Epithelial cell of esophagus (primary cell): ENCODE data around the gene TMEM132E.

Experiments used
- DNase-seq: peaks from one replicate; pipeline ENCODE4 v3.0.0; 2010; ENCODE audit warnings: low read depth
- H3K4me3 ChIP-seq: 2 replicates; pipeline ENCODE4 v1.5.1; 2011; ENCODE audit warnings: mild to moderate bottlenecking, low read length, control low read depth
- TF ChIP-seq, protein P1 (sequence below): IDR thresholded peaks from 2 replicates; pipeline ENCODE4 v1.5.1; 2011; ENCODE audit warnings: low read depth, mild to moderate bottlenecking, low read length, control low read depth, inconsistent platforms; ENCODE audit not compliant: insufficient read depth; ENCODE audit errors: missing control alignments

TMEM132E gene

DNA sequence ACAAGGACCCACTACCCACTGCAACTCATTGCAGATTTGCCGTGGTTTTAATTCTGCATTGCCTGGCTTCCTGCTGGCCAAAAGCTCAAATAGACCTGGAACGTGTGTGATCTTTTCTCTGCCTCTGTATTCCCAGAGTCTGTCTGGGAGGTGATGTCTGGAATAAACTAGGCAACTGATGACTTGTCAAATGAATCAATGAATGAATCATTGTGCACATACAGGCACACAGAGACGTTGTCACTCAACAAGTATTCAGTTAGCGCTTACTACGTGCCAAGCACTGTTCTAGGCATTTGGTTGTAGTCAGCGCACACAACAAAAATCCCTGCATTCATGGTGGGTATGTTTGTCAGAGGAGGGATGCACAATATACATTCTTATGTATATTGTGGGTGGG lies 8.9 kb downstream of the TMEM132E start:
- TF ChIP-seq, protein P1, sequence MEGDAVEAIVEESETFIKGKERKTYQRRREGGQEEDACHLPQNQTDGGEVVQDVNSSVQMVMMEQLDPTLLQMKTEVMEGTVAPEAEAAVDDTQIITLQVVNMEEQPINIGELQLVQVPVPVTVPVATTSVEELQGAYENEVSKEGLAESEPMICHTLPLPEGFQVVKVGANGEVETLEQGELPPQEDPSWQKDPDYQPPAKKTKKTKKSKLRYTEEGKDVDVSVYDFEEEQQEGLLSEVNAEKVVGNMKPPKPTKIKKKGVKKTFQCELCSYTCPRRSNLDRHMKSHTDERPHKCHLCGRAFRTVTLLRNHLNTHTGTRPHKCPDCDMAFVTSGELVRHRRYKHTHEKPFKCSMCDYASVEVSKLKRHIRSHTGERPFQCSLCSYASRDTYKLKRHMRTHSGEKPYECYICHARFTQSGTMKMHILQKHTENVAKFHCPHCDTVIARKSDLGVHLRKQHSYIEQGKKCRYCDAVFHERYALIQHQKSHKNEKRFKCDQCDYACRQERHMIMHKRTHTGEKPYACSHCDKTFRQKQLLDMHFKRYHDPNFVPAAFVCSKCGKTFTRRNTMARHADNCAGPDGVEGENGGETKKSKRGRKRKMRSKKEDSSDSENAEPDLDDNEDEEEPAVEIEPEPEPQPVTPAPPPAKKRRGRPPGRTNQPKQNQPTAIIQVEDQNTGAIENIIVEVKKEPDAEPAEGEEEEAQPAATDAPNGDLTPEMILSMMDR: no peak
- peak; percentile 21 for DNase-seq
- H3K4me3 ChIP-seq: no peak overlapping the region

DNA sequence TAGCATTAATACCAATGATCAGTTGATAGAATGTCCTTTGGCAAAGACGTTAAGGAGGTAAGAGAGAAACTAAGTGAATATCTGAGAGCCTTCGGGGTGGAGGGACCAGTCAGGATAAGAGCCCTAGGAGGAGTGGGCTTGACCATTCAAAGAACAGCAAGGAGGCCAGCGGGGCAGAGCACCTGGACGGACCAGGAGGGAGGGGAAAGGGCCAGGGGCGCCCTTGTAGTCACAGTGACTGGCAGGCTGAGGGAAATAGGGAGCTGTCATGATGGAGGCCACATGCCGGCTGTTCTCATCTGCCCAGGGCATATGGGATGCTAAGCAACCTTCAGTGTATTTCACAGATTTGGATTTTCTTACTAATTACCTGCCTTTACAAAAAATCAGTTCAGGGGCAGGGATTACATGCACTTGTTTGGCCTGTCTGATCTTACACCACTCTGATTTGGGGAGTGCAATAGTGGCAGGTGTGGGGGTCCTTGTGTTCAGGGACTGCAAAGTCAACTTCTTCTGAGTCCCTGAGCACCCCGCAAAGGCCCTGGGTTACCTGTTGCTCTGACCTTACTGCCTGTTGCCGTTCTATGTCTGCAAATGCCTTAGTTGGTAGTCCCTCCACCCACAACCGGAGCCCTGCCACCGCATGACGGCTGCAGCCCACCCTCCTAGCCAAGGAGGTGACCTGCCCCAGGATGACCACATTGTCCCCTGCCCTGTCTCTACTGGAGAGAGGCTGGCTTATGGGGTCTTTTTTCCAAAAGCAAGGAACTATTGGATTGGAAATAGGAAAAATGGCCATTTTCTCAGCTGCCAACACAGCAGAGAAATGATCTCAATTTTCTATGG lies 10.0 kb downstream of the TMEM132E start:
- TF ChIP-seq, protein P1: no peak
- no peak overlapping the region for H3K4me3 ChIP-seq
- DNase-seq: no peak

DNA sequence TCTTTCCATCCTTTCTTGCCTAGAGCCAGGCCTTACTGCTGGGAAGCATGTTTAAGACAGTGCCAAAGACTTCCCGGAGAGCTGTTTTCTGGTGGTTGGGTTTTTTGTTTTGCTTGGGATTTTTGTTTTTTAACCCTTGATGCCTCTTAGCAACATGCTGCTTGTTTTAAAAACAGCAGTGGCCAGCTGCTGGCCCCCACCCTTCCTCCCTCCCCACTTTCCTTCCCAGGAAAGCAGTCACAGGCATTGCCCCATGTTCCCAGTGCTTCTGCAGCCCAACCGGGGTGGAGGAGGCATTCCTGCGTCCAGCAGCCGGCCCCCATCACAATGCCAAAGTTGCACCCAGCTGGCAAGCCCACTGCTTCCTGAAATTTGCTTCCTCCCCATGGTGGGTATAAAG lies 12.6 kb downstream of the TMEM132E start:
- no peak overlapping the region for H3K4me3 ChIP-seq
- DNase-seq: no peak
- TF ChIP-seq, protein P1: no peak

- TF ChIP-seq, protein P1: no peak
- DNase-seq: no peak
- no peak overlapping the region for H3K4me3 ChIP-seq
These were observed 17.5 kb downstream of the TMEM132E start for GRCh38 chr17:34596920-34597319.

- TF ChIP-seq, protein P1: no peak
- DNase-seq: no peak
- H3K4me3 ChIP-seq: no peak overlapping the region
These were observed 18.9 kb downstream of the TMEM132E start for GRCh38 chr17:34598161-34598776.

DNA sequence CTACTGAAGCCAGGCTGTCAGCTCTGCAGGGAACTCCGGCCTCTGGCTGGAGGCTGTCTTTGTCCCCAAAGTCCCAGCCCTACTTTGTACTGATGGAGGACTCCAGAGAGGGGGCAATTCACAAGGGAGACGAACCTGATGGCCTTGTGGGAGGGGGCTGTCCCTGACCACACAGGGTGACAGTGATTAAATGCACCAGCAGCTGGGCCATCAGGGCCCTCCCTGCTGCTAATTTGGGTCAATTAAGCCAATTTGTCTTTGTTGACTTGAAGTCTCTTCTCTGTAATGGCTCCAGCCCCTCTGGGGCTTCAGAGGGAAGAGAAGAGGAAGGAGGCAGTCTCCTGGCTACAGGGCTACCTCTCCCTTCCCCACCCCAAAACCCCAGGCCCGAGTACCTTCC lies 22.0 kb downstream of the TMEM132E start:
- TF ChIP-seq, protein P1: no peak
- no peak for DNase-seq
- no peak overlapping the region for H3K4me3 ChIP-seq
